ENCODE data around the gene MOK. TPM values are rescaled to one million over a fixed set of nuclear protein-coding genes. Genes with fewer than 3 reads are reported as not detected.

Gene MOK
- total RNA-seq, 2 donors from 2014 or later = 8.4 to 10.0 TPM

DNA sequence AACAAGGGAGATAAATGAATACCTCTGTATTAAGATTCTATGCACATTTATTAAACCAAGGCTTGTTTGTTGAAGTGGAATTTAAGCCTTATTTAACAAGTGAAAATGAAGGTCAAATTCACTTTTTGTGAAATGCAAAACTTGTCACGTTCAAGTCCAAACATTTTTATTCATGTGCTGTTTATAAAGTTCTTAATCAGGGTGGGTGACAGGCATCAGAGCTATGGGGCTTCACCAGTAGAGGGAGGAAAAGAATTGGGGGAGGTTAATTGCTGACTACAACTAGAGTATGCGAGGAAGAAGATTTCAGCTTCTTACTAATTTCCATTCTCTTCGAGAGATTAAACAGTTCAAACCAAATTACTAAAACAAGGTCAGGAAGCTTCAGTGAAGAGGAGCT lies 9.7 kb downstream of the MOK start:
- intact Hi-C loops (cut with DNase I) = no loop called here
- DNase-seq (ENCODE audit: low spot score) = no peak

DNA sequence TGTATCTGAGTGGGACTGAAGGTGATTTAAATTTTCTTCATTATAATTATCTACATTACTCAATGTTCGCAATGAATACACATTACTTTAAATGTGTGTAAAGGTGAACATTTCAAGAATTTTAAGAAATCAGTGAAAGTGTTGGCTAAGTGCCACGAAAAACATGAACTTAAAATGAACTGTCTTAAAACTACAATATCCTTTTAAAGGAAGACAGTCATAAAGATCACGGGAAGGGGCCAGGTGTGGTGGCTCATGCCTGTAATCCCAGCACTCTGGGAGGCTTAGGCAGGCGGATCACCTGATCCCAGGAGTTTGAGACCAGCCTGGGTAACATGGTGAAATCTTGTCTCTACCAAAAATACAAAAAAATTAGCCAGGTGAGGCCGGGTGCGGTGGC lies 11.2 kb downstream of the MOK start:
- DNase-seq (ENCODE audit: low spot score) = no peak
- intact Hi-C loops (cut with DNase I) = no loop called here

DNA sequence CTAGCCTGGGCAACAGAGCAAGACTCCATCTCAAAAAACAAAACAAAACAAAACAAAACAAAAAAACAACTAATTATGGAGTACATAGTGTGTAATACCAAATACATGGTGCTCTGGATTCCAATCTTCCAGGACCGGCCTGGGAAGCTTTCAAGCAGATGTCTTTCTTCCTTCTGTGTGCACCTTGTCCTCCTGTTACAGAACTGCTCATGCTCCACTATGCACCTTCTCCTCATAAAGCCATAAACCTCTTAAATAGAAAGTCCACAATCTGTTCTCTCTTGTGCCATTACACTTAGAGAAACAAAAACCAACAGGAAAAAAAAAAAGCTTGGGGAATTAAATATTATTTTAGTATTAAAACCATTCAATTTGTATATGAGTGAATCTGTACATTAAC lies 12.5 kb downstream of the MOK start:
- intact Hi-C loops (cut with DNase I) = no loop called here
- no peak for DNase-seq (ENCODE audit: low spot score)

DNA sequence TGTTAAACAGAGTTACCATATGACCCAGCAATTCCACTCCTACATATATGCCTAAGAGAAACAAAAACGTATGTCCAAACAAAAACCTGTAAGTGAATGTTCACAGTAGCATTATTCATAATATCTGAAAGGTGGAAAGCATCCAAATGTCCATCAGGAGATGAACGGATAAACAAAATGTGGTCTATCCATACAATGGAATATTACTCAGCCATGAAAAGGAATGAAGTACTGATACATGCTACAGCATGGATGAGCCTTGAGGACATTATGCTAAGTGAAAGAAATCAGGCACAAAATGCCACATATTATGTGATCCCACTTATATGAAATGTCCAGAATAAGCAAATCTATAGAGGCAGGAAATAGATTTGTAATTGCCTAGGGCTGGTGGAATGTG lies 16.8 kb downstream of the MOK start:
- intact Hi-C loops (cut with DNase I) = no loop called here
- DNase-seq (ENCODE audit: low spot score) = no peak

DNA sequence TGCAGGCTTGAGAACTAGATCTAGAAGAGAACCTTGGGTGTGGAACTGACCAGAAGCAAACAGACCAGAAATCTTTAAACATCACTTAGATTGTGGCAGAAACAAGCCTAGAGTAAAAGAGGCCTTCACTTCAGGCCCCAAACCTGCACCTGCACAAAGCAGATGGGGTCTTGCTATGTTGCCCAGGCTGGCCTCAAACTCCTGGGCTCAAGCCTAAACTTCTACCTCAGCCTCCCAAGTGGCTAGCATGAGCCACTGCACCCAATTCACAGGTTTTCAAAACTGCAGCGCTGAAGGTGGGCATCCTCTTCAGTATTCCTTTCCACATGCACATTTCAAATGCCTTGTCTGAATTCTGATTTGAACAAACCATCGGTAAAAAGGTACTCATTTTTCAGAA lies 19.9 kb downstream of the MOK start:
- intact Hi-C loops (cut with DNase I) = no loop called here
- DNase-seq (ENCODE audit: low spot score) = no peak

- intact Hi-C loops (cut with DNase I) = no loop called here
- no peak for DNase-seq (ENCODE audit: low spot score)
These were observed 21.3 kb downstream of the MOK start for GRCh38 chr14:102283631-102284129.

DNA sequence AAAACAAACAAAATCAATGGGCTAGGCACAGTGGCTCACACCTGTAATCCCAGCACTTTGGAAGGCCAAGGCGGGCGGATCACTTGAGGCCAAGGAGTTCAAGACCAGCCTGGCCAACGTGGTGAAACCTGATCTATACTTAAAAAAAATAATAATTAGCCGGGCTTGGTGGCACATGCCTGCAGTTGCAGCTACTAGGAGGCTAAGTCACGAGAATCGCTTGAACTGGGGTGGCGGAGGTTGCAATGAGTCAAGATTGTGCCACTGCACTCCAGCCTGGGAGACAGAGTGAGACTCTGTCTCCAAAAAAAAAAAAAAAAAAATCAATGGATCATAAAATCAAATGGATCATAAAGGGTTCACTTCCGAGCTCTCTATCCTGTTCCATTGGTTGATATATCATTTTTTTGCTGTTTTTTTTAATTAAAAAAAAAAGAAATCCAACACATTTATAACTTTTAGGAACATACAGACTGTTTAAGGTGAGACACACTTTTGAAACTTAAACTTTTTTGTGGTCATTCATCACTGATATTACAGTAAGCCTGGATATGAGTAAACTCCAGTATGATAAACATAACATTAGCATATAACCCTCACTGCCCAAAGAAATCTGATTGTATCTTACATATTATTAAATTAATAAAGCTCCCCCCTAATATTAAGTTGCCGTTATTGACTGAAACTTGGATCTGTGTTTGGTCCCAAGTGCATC lies 22.1 kb downstream of the MOK start:
- DNase-seq (ENCODE audit: low spot score) = no peak
- intact Hi-C loops (cut with DNase I) = no loop called here

- DNase-seq (ENCODE audit: low spot score) = no peak
These were observed 24.5 kb downstream of the MOK start for GRCh38 chr14:102280376-102280962.

GRCh38 chr14:102279688-102280348 lies 25.1 kb downstream of the MOK start:
- no peak for DNase-seq (ENCODE audit: low spot score)
- intact Hi-C loops (cut with DNase I) = no loop called here

More at GRCh38 chr14:102280376-102280962, 24.5 kb downstream of the MOK start:
- intact Hi-C loops (cut with DNase I) = no loop called here

DNA sequence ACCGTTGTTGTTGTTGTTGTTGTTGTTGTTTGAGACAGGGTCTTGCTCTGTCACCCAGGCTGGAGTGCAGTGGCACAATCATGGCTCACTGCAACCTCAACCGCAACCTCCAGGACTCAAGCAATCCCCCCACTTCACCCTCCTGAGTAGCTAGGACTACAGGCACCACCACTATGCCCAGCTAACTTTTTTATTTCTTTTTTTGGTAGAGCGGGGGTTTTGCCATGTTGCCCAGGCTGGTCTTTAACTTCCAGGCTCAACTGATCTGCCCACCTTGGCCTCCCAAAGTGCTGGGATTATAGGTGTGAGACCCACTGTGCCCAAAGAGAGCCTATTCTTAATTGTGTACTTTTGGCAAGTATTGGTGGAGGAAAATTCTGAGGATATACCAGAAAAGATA lies 25.7 kb downstream of the MOK start:
- intact Hi-C loops (cut with DNase I) = no loop called here
- DNase-seq (ENCODE audit: low spot score) = no peak

DNA sequence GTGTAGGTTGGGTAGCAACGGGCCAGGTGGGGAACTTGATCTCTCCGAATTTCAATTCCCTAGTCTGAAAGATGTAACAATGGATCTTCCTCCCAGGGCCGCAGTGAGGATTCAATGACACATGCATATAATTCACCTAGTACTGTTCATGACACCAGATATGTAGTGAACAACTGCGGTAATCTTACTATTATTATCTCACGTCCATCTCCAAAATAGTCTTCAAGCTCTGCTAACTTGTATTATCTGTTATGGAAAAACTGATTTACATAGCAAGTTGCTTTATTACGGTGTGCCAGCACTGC lies 26.4 kb downstream of the MOK start:
- no peak for DNase-seq (ENCODE audit: low spot score)
- intact Hi-C loops (cut with DNase I) = no loop called here

DNA sequence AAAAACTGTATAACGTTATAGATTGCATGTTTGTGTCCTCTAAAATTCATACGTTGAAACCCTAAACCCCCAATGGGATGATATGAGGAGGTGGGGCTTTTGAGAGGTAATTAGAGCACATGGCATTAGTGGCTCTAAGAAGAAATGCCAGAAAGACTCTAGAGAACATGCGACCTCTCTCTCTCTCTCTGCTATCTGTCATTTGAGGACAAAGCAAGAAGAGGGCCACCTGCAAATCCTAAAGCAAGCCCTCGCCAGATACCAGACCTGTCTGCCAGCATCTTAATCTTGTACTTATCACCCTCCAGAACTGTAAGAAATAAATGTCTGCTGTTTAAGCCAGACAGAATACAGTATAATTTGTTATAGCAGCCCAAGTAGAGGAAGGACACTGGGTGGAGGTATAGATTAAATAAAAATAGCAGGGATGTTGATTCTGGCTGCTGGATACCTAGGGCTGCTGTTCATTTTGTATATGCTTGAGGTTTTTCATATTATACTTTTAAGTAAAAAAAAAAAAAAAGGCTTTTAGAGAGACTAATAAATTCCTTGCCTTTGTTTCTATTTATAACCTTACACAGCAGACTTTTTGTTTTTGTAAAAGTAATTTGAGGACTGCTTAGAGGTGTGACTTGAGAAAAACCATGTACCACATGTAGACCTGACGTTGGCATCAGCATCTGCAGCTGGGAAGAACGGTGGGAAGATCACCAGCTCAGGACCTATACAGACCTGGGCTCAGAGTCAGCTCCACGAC lies 26.9 kb downstream of the MOK start:
- DNase-seq (ENCODE audit: low spot score) = no peak
- intact Hi-C loops (cut with DNase I) = no loop called here

GRCh38 chr14:102275866-102276265 lies 29.1 kb downstream of the MOK start:
- no peak for DNase-seq (ENCODE audit: low spot score)
- intact Hi-C loops (cut with DNase I) = no loop called here

GRCh38 chr14:102272392-102272791 lies 32.6 kb downstream of the MOK start:
- DNase-seq (ENCODE audit: low spot score) = no peak
- intact Hi-C loops (cut with DNase I) = no loop called here

DNA sequence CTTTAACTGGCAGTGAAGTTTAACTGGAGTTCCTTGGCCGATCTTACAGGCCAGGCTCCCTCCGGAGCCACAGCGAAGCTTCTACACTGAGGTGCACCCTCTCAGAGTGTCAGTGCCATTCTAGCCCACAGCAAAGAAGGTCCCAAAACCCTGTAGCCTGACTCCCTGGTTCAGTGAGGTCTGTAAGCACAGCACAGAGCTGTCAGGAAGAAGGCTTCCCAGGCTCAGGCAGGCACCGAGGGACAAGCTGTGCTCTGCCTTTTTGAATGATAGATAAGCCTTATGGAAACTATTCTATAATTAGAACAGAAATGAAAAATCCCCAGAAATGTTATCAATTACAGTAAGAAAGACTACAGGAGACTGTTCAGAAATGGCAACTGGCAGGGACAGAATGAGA lies 40.2 kb downstream of the MOK start:
- no peak for DNase-seq (ENCODE audit: low spot score)
- intact Hi-C loops (cut with DNase I) = no loop called here

DNA sequence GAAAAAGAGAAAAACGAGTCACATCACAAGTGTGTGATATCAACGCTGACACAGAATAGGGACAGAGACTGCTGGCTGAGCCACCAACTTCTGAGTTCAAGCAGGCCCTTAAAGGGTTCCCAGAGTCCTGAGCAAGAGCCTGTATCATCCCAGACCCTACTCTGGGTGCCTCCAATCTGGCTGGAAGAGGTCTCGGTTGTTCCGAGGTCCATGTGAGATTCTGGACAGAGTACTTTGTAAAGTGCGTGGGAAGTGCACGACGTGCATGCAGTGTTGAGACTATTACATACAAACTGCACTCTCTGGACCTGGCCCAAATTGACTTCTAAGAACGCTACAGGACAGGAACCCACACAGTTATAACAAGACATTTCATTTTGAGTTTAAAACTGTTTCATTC lies 40.6 kb downstream of the MOK start:
- intact Hi-C loops (cut with DNase I) = no loop called here

GRCh38 chr14:102262929-102263462 lies 42.0 kb downstream of the MOK start:
- intact Hi-C loops (cut with DNase I) = no loop called here
- DNase-seq (ENCODE audit: low spot score) = no peak

More for the DNA sequence above, 40.6 kb downstream of the MOK start:
- DNase-seq (ENCODE audit: low spot score) = no peak

DNA sequence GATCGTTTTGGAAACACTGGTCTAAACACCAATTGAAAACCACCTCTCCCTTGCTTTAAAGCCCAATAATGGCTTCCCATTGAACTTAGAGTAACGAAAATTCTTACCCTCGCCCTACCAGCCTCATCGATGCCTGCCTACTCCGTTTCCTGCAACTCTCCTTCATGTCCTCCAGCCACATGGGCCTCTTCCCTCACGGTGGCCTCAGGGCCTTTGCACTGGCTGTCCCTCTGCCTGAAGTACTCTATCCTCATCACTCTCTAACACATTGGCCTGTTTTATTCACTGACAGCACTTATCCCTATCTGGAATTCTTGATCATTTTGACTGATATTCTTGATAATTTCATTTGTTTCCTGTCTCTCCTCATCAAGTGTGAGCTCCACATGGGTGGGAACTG lies 46.8 kb downstream of the MOK start:
- intact Hi-C loops (cut with DNase I) = no loop called here
- DNase-seq (ENCODE audit: low spot score) = no peak

DNA sequence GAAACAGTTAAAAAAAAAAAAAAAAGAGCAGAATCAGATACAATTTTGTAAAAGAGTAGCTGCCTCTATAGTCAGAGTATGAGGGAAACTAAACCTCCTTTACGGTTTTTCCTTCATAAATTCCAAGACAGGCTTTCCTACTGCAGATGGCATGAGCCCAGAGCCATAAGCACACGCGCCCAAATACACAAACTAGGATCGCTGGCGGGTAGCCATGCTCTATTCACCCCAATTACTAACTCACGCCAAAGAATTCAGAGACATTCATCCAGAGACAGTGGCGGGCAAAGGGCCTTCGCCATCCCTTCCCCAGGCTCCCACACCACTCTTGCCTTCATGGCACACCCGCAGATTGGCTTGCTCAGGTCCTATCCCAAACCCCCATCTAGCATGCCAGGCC lies 48.2 kb downstream of the MOK start:
- intact Hi-C loops (cut with DNase I) = no loop called here
- DNase-seq (ENCODE audit: low spot score) = no peak
